GM18508 (cell line): ENCODE data around the gene VPS37C.

Experiments used
- ATAC-seq: cut with Tn5 transposase; IDR thresholded peaks from one replicate; pipeline ENCODE4 v1.9.1; 2021; ENCODE audit warnings: moderate number of reproducible peaks; ENCODE audit not compliant: insufficient read depth, unreplicated experiment

The VPS37C gene

DNA sequence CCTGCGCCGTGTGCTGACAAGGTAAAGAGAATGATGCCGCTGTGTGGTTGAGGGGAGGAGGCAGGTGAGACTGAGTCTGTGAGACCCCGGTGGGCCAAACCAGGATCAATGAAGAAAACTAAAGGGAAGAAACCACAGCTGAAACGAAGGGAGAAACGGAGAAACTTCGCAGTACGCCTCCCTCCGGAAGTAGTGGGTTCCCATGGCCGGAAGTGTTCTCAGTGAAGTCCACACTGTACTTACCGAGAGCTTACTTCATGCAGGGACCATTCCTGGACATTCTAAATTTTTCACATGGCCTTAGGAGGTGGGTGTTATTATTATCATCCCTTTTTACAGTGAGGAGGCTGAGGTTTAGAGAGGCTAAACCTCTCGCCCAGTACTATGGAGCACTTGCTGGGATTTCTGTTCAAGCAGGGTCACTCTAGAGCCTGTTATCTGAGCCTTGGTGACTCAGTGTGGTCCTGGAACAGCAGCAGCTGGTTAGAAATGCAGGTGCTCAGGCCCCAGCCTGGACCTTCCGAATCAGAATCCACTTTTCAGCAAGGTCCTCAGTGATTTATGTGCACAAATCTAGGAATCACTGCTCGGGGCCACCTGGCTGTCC is 41.0 kb downstream of the VPS37C start:
- no peak for ATAC-seq

DNA sequence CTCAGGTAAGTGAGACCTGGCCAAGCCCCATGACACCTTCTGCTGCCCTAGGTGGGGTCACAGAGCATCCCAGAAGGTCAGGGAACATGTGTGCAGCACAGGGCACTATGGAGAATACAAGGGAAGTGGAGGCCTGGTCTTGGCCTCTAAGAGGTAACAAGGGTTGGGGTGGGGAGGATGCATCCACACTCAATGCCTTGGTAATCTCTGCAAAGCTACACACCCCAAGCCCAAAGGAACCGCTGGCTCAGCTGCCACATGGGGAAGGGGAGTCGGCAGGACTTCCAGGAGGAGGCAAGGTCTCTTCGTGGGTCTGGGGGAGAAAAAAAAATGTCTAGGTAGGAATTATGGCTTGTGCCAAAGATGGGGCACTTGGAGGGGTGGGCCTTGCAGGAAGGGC is 41.7 kb downstream of the VPS37C start:
- no peak for ATAC-seq

DNA sequence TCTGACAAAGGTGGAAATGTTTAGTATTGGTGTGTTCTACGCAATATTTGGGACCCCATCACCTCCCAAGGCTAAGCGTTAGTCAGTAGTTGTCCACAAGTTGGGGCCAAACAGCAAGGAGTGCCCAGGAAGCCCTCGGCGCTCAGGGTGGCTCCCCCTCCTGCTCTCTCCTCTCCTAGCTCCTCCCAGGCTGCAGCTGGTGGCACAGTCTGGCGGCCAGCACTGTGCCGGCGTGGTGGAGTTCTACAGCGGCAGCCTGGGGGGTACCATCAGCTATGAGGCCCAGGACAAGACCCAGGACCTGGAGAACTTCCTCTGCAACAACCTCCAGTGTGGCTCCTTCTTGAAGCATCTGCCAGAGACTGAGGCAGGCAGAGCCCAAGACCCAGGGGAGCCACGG is 42.2 kb downstream of the VPS37C start:
- ATAC-seq = no peak

DNA sequence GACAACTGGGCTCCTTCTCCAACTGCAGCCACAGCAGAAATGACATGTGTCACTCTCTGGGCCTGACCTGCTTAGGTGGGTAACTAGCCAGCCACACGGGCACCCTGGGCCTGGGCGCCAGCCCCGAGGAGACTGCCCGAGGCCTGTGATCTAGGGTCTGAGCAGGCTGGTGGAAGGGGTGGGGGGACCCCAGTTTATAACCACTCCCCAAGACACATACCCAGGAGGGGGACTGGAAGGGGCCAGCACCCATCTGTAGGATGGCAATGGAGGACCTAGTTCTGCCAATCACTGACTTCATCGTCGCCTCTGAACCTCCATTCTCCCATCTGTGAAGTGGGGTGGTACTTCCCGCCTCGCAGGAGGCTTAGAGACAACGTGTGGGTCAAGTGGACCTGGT is 42.8 kb downstream of the VPS37C start:
- no peak for ATAC-seq

DNA sequence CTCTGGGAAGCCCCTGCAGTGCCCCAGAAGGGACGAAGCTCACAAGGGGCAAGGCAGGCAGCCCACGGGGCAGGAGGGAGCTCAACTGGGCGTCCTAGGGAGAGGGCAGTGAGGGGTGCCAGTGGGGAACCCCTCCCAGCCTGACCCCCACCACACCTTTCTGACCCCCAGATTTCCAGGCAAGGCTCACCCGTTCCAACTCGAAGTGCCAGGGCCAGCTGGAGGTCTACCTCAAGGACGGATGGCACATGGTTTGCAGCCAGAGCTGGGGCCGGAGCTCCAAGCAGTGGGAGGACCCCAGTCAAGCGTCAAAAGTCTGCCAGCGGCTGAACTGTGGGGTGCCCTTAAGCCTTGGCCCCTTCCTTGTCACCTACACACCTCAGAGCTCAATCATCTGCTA is 43.2 kb downstream of the VPS37C start:
- no peak for ATAC-seq

DNA sequence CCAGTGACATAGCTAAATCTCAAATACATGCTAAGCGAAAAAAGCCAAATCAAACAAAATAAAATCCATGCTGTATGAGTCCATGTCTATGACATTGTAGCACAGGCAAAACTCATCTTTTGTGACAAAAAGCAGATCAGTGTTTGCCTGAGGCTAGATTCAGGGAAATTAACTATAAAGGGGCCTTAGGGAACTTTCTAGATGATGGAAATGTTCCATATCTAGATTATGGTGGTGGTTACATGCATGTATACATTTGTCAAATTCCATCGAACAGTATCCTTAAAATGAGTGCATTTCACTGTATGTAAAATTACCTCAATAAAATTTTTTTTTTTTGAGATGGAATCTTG is 44.1 kb downstream of the VPS37C start:
- ATAC-seq = no peak

DNA sequence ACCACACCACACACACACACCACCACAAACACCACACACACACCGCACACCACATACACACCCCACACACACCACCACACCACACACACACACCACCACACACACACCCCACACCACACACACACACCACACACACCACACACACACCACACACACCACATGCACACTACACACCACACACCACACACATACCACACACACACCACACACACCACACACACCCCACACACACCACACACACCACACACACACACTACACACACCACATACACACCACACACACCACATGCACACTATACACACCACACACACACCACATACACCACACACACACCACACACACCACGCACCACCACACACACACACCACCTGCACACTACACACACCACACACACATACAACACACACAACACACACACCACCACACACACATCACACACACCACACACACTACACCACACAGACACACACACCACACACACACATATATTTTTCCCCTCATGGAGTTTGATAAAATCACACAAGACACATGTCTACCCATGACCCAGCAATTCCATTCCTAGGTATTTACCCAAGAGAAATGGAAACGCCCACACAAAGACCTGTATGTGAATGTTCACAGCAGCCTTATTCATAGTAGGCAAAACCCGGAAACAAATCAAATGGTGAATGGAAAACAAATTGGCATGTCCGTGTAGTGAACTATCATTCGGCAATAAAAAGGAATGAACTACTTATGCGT is 44.6 kb downstream of the VPS37C start:
- ATAC-seq = no peak

DNA sequence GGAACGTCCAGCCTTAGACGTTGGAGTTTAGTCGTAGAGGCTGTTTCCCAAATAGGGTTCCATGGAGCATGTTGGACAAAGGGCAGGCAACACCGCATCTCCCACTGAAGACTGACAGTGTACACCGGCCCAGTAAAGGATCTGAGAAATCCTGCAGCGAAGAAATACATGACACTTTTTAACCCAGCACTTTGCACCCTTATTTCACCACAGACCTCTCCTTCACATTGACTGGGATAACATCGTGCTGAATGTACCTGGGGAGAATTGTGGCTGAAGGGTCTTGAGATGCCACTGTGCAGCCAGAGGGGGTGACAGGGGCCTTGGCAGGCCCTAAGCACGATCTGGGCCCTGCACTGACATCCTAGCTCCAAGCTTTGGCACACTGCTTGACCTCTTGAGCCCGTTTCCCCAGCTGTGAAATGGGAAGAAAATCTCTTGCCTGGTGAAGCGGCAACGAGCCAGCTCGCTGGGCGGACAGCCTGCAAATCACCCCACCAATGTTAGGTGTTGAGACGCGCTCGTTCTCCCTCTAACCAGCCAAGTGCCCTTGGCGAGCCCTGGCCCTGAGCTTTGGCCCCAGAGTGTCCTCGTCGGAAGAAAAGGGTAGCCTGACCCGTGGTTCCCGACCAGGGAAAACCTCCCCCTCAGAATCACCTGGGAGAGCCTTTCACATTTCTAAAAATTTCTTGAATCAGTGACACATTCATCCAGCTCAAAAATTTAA is 45.6 kb downstream of the VPS37C start:
- no peak for ATAC-seq

DNA sequence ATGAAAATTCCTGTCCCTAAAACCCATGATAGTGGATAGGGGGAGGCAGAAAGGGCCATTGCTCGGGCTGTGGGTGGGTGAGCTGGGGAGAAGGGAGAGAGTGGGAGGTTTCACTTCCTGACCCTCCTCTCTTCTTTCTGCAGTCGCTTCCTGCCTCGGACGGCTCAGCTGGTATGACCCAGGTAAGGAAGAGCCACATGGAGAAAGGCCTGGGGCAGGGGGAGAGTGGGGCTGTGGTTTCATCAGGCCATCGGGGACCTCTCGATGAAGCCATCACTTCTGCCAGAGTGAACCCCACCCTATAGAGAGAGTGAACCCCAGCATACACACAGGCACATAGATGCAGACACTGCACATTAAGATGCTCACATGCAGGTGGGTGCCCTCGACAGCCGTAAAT is 46.3 kb downstream of the VPS37C start:
- ATAC-seq = no peak

DNA sequence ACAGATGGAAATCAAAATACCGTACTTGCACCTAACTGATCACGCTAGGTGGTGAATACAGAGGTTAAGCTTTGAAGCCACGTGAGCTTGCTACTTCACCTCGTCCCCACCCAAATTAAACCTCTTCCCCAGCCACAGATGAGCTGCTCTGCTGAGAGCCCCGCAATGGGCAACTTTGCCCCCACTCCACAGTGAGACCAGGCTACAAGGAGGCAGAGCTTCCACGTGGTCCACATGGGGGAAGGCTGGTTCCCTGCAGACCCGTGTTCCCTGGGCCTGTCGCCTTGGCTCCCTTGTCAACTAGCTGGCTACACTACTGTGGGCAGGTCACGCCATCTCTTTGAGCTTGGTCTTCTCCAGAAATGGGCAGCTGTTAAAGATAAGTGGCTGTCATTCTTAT is 48.0 kb downstream of the VPS37C start:
- ATAC-seq = no peak

DNA sequence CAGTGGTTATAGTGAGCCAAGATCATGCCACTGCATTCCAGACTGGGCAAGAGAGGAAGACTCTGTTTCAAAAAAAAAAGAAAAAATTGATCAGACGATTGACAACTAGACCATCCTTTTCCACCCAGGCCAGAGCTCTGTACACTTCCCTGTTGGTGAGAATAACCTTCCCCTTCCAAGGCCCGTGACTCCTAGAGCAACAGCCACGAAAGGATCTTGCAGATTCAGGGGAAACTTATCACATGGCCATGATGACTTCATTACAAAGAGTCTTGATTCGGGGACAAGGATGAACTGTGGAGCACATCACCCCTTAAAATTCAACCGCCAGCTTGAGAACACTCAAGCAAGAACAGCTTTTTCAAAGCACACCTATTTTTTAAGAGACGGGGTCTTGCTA is 48.7 kb downstream of the VPS37C start:
- no peak for ATAC-seq

DNA sequence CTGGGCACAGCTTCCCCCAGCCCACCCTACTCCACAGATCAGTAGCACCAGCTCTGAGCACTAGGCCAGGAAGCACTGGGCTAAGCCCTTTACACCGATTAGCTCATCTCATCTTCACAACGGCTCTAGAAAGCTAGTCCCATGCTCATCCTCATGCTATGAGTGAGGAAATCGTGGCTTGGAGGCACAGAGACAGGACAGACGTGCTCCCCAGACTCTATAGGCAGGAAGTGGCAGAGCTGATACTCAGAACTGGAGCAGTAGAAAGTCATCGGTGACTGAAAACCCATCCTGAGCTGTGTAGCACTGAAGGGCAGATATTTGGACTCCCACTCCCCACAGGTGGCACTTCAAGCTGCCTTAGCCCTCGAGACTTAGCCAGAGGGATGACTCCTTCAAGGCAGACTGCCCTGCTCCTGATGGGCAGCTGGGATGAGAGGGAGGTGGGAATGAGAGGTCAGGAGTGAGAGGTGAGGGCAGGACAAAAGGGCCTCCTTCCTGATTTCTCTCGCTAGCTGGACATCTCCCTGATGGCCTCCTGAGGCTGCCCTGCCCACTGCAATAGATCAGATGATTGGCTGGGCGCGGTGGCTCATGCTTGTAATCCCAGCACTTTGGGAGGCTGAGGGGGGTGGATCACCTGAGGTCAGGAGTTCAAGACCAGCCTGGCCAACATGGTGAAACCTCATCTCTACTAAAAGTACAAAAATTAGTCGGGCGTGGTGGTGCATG is 49.3 kb downstream of the VPS37C start:
- ATAC-seq = no peak

DNA sequence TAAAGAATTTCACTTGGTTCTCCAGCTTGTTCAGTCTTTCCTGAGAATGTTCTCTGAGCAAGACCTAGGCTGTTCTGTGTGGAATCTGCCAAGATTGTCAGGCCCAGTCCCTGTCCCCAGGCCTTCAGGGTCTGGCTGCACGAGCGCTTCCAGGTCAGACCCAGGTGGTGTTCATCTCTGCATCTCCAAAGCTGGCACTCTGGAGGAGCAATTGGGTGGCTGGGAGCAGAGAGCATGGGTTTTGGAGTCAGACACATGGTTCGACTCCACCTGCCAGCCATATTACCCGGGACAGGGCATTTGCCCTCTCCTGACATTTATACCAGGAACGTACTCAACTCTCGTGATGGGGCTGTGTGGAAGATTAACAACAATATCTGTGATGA is 50.2 kb downstream of the VPS37C start:
- no peak for ATAC-seq

DNA sequence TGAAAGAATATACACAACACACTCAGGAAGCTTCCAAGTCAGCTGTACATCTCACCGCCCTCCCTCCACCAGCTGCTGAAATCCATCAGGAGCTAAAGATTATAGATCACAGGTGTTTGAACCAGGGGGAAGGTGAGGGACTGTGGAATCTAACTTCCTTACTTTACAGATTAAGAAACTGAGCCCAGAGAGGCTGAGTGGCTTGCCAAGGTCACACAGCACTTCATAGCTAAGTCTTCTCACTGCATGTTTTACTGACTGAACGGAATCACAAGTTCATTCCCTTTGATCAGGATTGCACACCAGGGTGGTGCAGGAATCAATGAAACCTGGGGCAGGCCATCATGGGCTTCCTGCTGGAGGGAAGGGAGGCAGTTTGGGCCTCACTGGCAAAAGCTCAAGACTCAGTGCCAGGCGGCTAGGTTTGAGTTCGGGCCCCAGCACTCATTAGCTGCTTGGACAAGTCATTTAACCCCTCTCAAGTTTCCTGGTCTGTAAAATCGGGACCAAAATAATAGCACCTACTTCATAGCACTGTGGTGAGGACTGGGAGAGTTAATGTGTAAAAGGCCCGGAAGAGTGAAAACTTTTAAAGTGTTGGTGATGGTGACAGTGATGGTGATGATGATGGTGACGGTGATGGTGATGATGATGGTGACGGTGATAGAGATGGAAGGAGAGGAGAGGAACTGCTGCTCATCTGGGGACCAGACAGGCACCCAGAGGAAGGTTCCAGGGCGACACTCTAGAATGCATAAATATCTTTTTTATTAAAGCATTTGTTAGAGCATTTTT is 50.8 kb downstream of the VPS37C start:
- ATAC-seq = no peak

DNA sequence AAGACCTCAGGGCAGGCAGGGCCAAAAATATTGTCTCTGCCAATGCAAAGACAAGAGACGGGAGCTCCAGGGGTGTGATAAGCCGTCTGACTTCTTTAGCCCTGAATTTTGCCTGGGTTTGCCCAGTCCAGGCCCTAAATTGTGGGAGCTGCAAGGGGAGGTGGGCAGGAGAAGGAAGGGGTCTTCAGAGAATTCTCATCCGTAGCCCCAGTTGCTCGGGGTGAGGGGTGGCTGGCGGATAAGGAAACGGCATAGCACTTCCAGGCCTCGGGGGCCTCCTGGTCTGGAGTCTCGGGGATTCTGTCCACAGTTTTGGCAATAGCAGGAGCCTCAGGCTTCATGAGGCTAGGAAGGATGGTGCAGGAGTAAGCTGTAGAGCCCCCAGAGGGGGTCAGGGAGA is 51.6 kb downstream of the VPS37C start:
- no peak for ATAC-seq

DNA sequence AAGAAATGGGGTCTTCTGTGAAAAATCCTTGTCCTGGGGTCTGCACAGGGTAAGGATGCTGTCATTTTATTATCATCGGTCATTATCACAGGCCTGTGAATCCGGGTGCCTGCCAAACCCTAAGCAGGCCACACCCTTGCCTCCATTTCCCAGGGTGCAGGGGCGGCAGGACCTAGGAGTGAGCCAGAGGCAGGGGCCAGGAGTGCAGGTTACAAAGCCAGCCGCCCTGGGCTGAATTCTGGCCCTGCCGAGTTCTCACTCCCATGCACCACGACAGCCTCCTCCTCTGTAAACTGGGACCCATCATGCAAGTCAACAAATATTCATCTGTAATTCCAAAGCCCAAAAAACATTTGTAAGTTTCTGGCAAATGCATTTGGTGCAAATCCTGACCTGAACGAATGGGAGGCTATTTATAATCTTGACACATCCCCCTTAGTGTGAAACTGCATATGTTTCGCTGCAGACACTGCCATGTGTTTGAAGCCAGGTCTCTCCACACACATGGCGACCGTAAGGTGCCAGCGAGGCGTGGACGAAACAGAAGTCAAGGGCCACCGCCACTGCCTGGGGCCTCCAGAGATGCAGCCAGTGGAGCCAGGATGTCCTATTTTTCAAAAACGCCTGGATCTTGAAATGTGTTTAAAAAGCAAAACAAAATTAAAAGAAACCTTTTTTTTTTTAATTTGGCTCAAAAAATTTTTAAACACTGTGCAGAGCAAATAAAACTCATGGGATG is 52.2 kb downstream of the VPS37C start:
- ATAC-seq = no peak

DNA sequence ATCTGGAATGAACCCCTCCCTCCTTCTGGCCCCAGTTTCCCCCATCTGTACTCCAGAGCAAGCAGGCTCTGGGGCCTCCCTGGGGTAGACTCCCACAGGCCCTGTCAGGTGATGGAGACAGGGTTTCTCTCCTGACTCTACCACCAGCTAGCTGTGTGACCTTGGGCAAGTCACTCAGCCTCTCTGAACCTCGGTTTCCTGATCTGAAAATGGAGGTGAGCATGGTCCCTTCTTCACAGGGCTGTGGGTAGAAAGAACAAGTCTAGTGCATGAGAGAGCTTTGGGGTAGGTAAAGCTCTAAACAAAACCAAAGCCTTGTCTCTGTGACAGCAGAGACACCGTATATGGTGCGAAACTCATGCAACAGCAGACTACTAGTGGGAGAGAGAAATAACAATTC is 53.3 kb downstream of the VPS37C start:
- ATAC-seq = no peak

DNA sequence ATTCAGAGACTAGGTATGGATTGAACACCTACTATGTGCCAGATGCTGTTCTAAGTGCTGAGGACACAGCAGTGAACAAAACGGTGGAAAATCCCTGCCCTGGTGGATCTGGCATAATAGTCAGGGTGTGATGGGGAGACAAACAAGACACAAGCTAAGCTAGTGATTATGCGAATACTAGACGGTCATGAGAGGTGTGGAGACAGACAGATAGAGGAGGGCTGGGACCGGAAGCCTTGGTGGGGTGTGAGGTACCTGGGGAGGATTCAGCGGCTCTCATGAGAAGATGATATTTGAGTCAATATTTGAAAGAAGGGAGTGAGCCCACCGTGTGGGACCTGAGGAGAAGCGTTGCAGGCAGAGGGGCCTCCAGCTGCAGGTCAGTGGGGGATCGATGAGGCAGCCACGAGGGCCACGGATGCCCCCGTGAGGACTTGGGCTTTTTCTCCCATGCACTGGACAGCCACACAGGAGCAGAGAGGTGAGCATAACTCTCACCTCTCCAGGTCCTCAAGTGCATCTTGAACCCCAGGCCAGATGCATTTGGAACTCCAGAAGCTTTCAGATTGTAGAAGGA is 54.2 kb downstream of the VPS37C start:
- ATAC-seq = no peak

DNA sequence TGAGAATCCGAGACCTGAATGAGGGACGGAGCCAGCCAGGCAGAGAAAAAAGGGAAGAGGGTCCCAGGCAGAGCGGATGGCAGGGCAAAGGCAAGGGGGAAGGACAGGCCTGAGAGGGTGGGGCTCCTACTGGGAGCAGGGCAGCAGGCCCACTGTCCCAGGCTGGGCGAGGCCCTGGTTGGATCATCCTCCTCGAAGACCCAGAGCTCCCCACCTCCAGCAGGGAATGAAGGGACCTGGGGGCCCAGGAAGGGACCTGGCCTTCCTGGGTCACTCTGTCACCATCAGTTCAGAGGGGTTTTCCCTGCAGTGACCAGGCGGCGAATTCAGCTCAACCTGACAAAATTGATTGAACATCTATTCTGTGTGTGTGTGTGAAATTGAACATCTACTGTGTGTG is 54.9 kb downstream of the VPS37C start:
- ATAC-seq = no peak
